Smooth muscle cell (in vitro differentiated cells): ENCODE results near the gene GNAQ. TPM values are rescaled to one million over a fixed set of nuclear protein-coding genes. Genes with fewer than 3 reads are reported as not detected.

Experiments used
- DNase-seq: peaks from one replicate; lab custom pipeline; 2025; ENCODE audit not compliant: unreplicated experiment; lab: John Stamatoyannopoulos, UW
- H2AFZ ChIP-seq: fragments of 200-600 bp; sonication (generic); 2 replicates; pipeline ENCODE4 v1.6.0; 2016; ENCODE audit warnings: antibody characterized with exemption, low read depth, mild to moderate bottlenecking
- H3F3A ChIP-seq: fragments of 200-600 bp; sonication (generic); 2 replicates; pipeline ENCODE4 v1.6.0; 2017; ENCODE audit warnings: antibody characterized with exemption, low read depth
- H3K27ac ChIP-seq: fragments of 200-600 bp; sonication (generic); 2 replicates; pipeline ENCODE4 v1.5.1; 2016; ENCODE audit warnings: low read depth, mild to moderate bottlenecking
- H3K27me3 ChIP-seq: fragments of 200-600 bp; sonication (generic); 2 replicates; pipeline ENCODE4 v1.6.1; 2016; ENCODE audit warnings: low read depth, mild to moderate bottlenecking
- H3K36me3 ChIP-seq: fragments of 200-600 bp; sonication (generic); 2 replicates; pipeline ENCODE4 v1.5.1; 2016; ENCODE audit warnings: low read depth
- H3K4me1 ChIP-seq: fragments of 200-600 bp; sonication (generic); 2 replicates; pipeline ENCODE4 v1.5.1; 2016; ENCODE audit warnings: low read depth
- H3K4me2 ChIP-seq: fragments of 200-600 bp; sonication (generic); 2 replicates; pipeline ENCODE4 v1.6.0; 2016; ENCODE audit warnings: mild to moderate bottlenecking
- H3K4me3 ChIP-seq: fragments of 200-600 bp; sonication (generic); 2 replicates; pipeline ENCODE4 v1.5.1; 2016; ENCODE audit warnings: mild to moderate bottlenecking
- H3K79me2 ChIP-seq: fragments of 200-600 bp; sonication (generic); 2 replicates; pipeline ENCODE4 v1.6.0; 2016; ENCODE audit warnings: low read depth, mild to moderate bottlenecking
- H3K9ac ChIP-seq: fragments of 200-600 bp; sonication (generic); 2 replicates; pipeline ENCODE4 v1.6.0; 2016; ENCODE audit warnings: low read depth
- H3K9me3 ChIP-seq: fragments of 200-600 bp; sonication (generic); replicated peaks from 2 replicates; pipeline ENCODE4 v1.5.1; 2016; ENCODE audit warnings: low read depth
- H4K20me1 ChIP-seq: fragments of 200-600 bp; sonication (generic); 2 replicates; pipeline ENCODE4 v1.6.0; 2016; ENCODE audit warnings: low read depth
- CTCF ChIP-seq: fragments of 200-600 bp; sonication (generic); IDR thresholded peaks from 2 replicates; pipeline ENCODE4 v1.5.1; 2017; ENCODE audit warnings: borderline replicate concordance, mild to moderate bottlenecking, antibody characterized with exemption; ENCODE audit not compliant: insufficient read depth, poor library complexity, severe bottlenecking
- WGBS: methylation state at CpG from one replicate; pipeline ENCODE4 v1.1.7; 2016; ENCODE audit warnings: low lambda C conversion rate; 5-methylcytosine and 5-hydroxymethylcytosine counted together
- polyA plus RNA-seq: library from polyadenylated mRNA; unstranded; fragments of >200 nt; fragmentation: Nextera tagmentation; extraction: Ambion mirVana; gene quantifications from 2 replicates; pipeline ENCODE4 v1.2.1, GENCODE V29; 2016
- total RNA-seq: library from RNA; depleted of rRNA; stranded (reverse); fragments of >200 nt; gene quantifications from 2 replicates; pipeline ENCODE4 v1.2.3, GENCODE V29; 2014

Gene GNAQ
- total and polyA plus RNA-seq, 2 experiments from 2014 or later = 12.5 to 41.4 TPM

DNA sequence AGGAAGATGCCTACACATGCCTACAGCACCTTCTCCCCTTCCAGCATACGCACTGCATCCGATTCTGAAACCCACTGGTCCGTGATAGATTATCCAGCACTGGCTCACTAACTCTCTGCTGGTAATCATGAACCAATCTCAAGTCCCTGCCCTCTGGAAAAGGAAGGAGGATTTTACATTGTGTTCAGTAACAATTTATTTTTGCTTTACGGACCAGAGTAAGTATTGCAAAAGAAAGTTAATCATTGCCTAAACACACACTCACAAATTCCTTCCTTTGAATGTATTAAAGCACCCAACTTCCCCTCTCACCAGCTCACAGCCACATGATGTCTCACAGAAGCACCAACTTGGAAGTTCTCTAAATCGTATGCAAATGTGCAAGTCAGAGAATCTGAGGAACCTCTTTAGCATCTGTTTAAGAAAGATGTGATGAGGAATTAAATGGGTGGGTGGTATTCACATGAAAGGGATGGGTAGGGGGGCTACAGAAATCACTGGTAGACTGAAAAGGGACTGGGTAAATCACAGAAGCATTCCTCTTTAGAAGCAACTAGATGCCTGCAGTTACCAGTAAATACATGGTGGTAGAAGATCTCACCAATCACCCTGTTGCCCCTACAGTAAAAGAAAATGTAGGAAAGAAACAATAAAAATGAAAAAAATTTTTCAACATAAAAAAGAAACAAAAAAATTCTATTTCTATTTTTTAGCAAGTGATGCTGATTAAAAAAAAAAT lies 8.4 kb downstream of the GNAQ start:
- TF ChIP-seq CTCF = no peak
- Histone ChIP-seq H3K4me1 (peaks cover 16% of the 10 kb centered on the region), H3K36me3 (no peaks in the 10 kb centered on the region), H4K20me1 (peaks cover 99% of the 10 kb centered on the region), H3K79me2 (peaks cover 100% of the 10 kb centered on the region), H3K4me3 (peak overlapping the region; percentile 12), H2AFZ (no peak overlapping the region), H3K27ac (peak overlapping the region; percentile 8), H3K9ac (no peak overlapping the region), H3F3A (no peaks in the 10 kb centered on the region), H3K9me3 (no peaks in the 10 kb centered on the region), H3K4me2 (peak overlapping the region; percentile 40), H3K27me3 (no peaks in the 10 kb centered on the region)
- WGBS = 66% methylated on average over 5 of the region's 5 CpGs
- DNase-seq = no peak

DNA sequence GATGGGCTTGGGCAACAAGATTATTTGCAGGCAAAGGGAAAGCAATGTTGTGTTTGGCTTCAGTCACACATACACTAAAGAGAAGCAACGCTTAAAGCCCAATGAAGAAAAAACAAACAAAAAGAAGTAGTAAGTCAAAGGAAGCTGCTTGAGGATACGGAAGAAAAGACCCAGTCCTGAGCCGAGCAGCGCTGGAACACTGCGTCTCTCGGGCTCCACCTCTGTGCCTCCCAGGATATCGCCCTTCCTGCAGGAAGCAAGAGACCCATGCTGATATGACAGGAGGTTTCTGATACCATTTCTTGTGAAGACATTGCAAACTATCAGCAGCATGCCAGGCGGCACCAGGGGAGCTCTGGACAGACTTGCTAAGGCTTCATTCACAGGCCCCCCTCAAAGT lies 9.9 kb downstream of the GNAQ start:
- no peaks in the 10 kb centered on the region for H3K9me3 ChIP-seq
- peaks cover 99% of the 10 kb centered on the region for H4K20me1 ChIP-seq
- no peaks in the 10 kb centered on the region for H3K27me3 ChIP-seq
- H2AFZ ChIP-seq = no peak overlapping the region
- no peak overlapping the region for H3K4me3 ChIP-seq
- no peaks in the 10 kb centered on the region for H3K36me3 ChIP-seq
- no peak overlapping the region for H3K27ac ChIP-seq
- no peaks in the 10 kb centered on the region for H3F3A ChIP-seq
- WGBS = 89% methylated on average over 8 of the region's 8 CpGs
- peaks cover 7% of the 10 kb centered on the region for H3K4me1 ChIP-seq
- no peak for DNase-seq
- H3K79me2 ChIP-seq = peaks cover 100% of the 10 kb centered on the region
- H3K9ac ChIP-seq = no peak overlapping the region
- no peak for TF ChIP-seq CTCF
- no peak overlapping the region for H3K4me2 ChIP-seq

DNA sequence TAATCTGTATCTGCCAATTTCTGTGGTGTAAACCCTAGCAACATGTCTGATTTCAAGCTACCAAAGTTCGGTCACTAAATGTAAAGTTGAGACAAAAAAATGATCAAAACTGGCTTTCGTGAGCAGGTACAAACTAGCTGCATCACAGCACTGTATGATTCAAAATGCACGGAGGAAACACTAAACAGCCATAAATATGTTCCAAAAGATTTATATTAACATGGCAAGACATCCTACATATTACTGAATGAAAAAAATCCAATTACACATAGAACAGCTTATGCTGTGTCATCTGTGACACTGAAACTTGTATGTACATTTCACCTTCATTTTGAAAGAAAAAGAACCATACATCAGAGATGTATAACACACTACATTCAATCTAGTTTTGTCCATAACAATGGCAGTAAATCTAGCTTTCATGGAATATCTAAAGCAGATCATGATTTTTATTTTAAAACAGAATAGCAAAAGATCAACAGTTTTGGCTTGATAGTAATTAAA lies 14.4 kb downstream of the GNAQ start:
- Histone ChIP-seq H2AFZ (no peak overlapping the region), H3K9me3 (no peaks in the 10 kb centered on the region), H3K4me2 (no peak overlapping the region), H3K27me3 (no peaks in the 10 kb centered on the region), H3K79me2 (peaks cover 98% of the 10 kb centered on the region), H3K36me3 (no peaks in the 10 kb centered on the region), H3K4me3 (no peak overlapping the region), H3F3A (no peaks in the 10 kb centered on the region), H4K20me1 (peaks cover 96% of the 10 kb centered on the region), H3K9ac (no peak overlapping the region), H3K4me1 (peaks cover 10% of the 10 kb centered on the region), H3K27ac (no peak overlapping the region)
- no peak for DNase-seq
- 94% methylated on average over 3 of the region's 3 CpGs for WGBS
- TF ChIP-seq CTCF = no peak

GRCh38 chr9:78015241-78015640 lies 16.4 kb downstream of the GNAQ start:
- H4K20me1 ChIP-seq = peaks cover 96% of the 10 kb centered on the region
- peaks cover 3% of the 10 kb centered on the region for H3F3A ChIP-seq
- peak overlapping the region; percentile 21 for H3K4me2 ChIP-seq
- peaks cover 98% of the 10 kb centered on the region for H3K79me2 ChIP-seq
- DNase-seq = no peak
- H3K9me3 ChIP-seq = no peaks in the 10 kb centered on the region
- H2AFZ ChIP-seq = no peak overlapping the region
- H3K36me3 ChIP-seq = no peaks in the 10 kb centered on the region
- peak overlapping the region; percentile 48 for H3K27ac ChIP-seq
- no peak overlapping the region for H3K9ac ChIP-seq
- peaks cover 18% of the 10 kb centered on the region for H3K4me1 ChIP-seq
- no peak overlapping the region for H3K4me3 ChIP-seq
- no peak for TF ChIP-seq CTCF
- H3K27me3 ChIP-seq = no peaks in the 10 kb centered on the region
